GM12878 (cell line): ENCODE results near the gene PRDM16. TPM values are rescaled to one million over a fixed set of nuclear protein-coding genes. Genes with fewer than 3 reads are reported as not detected.

Source experiments
- ATAC-seq: fragments of 200-7000 bp; cut with Tn5 transposase; 3 replicates; pipeline ENCODE4 v1.9.1; 2020; ENCODE audit warnings: mild to moderate bottlenecking, moderate library complexity
- BruUV-seq: library from RNA; stranded (reverse); fragments of 400-500 nt; replicated peaks from 2 replicates; lab custom pipeline; 2021; lab: Mats Ljungman, UMichigan
- CTCF ChIA-PET: fragments of 300-600 bp; sonication (Branson Sonifier 250); formaldehyde crosslinking; extraction: SDS; loops from one replicate; lab custom pipeline; 2021; ENCODE audit warnings: inconsistent platforms; lab: Yijun Ruan, JAX
- POLR2A ChIA-PET: fragments of 350-600 bp; formaldehyde crosslinking; extraction: SDS; loops from one replicate; lab custom pipeline; 2021; ENCODE audit warnings: inconsistent platforms; lab: Charles Lee
- RAD21 ChIA-PET: fragments of 300-600 bp; sonication (Branson Sonifier 250); formaldehyde crosslinking; loops from one replicate; lab custom pipeline; 2023; ENCODE audit warnings: antibody characterized with exemption; ENCODE audit not compliant: unreplicated experiment; lab: Charles Lee
- SMC1A ChIA-PET: fragments of 300-600 bp; sonication (Branson Sonifier 250); formaldehyde crosslinking; loops from one replicate; lab custom pipeline; 2023; ENCODE audit not compliant: unreplicated experiment, uncharacterized antibody; lab: Charles Lee
- DNase-seq: peaks from one replicate; pipeline ENCODE4 v3.0.0-alpha.2; 2011; ENCODE audit warnings: low read depth, low spot score
- FAIRE-seq: peaks from 3 replicates; lab custom pipeline; 2011; peaks lifted over from hg19 to GRCh38; lab: Jason Lieb, UNC
- H2AFZ ChIP-seq: 2 replicates; pipeline ENCODE4 v1.6.0; 2011; ENCODE audit warnings: low read depth, low read length, control low read depth; ENCODE audit not compliant: control insufficient read depth
- H3K27ac ChIP-seq: 2 replicates; pipeline ENCODE4 v1.5.1; 2011; ENCODE audit warnings: control low read depth; ENCODE audit not compliant: control insufficient read depth, insufficient read depth
- H3K27me3 ChIP-seq, 2 experiments: replicated peaks in 1 of 2; 2 replicates each; pipeline versions ENCODE4 v1.6.0 to v1.6.1; 2011; ENCODE audit warnings: low read length in 1 of 2; ENCODE audit not compliant: control insufficient read depth in 2 of 2, insufficient read depth in 2 of 2
- H3K36me3 ChIP-seq, 2 experiments: 2 replicates each; pipeline ENCODE4 v1.5.1; 2011; ENCODE audit warnings: low read length in 1 of 2; ENCODE audit not compliant: control insufficient read depth in 2 of 2, insufficient read depth in 2 of 2
- H3K4me1 ChIP-seq: 2 replicates; pipeline ENCODE4 v1.6.1; 2011; ENCODE audit warnings: mild to moderate bottlenecking, low read length, moderate library complexity, mixed read lengths; ENCODE audit not compliant: control insufficient read depth, insufficient read depth
- H3K4me2 ChIP-seq: 2 replicates; pipeline ENCODE4 v1.6.0; 2011; ENCODE audit warnings: control low read depth; ENCODE audit not compliant: control insufficient read depth, insufficient read depth
- H3K4me3 ChIP-seq: fragments of 200-600 bp; sonication (generic); 2 replicates; pipeline ENCODE4 v1.5.1; 2016
- H3K79me2 ChIP-seq: 2 replicates; pipeline ENCODE4 v1.6.0; 2011; ENCODE audit warnings: low read length; ENCODE audit not compliant: control insufficient read depth, insufficient read depth
- H3K9ac ChIP-seq: 2 replicates; pipeline ENCODE4 v1.8.0; 2011; ENCODE audit warnings: low read length, control low read depth, mixed read lengths; ENCODE audit not compliant: control insufficient read depth, insufficient read depth
- H3K9me3 ChIP-seq: replicated peaks from 3 replicates; pipeline ENCODE4 v1.5.1; 2011; ENCODE audit warnings: mild to moderate bottlenecking, low read length; ENCODE audit not compliant: control insufficient read depth, insufficient read depth
- H4K20me1 ChIP-seq: 2 replicates; pipeline ENCODE4 v1.6.0; 2011; ENCODE audit not compliant: control insufficient read depth, insufficient read depth
- EED ChIP-seq: sonication (generic); IDR thresholded peaks from 2 replicates; pipeline ENCODE4 v1.6.1; 2016; ENCODE audit warnings: antibody characterized with exemption, low read depth
- ELK1 ChIP-seq: IDR thresholded peaks from 2 replicates; pipeline ENCODE4 v1.6.1; 2012; ENCODE audit warnings: low read depth, low read length, improper control_type of control experiment
- ETV6 ChIP-seq, 2 experiments: fragments of 450-650 bp in 1 of 2; IDR thresholded peaks in 1 of 2; conservative IDR thresholded peaks in 1 of 2; 2 replicates each; pipeline ENCODE4 v1.6.1; 2014; ENCODE audit warnings: antibody characterized with exemption in 1 of 2, borderline replicate concordance in 1 of 2, low read depth in 1 of 2, mild to moderate bottlenecking in 1 of 2, moderate library complexity in 1 of 2
- JUNB ChIP-seq: IDR thresholded peaks from 2 replicates; pipeline ENCODE4 v1.6.1; 2016; ENCODE audit warnings: antibody characterized with exemption, mild to moderate bottlenecking
- NR2C1 ChIP-seq: fragments of 450-650 bp; IDR thresholded peaks from 2 replicates; pipeline ENCODE4 v1.6.1; 2017; ENCODE audit warnings: antibody characterized with exemption, mild to moderate bottlenecking, moderate library complexity
- RELB ChIP-seq: fragments of 450-650 bp; IDR thresholded peaks from 2 replicates; pipeline ENCODE4 v1.6.1; 2017; ENCODE audit warnings: low read depth, mild to moderate bottlenecking, moderate library complexity
- TCF7 ChIP-seq: IDR thresholded peaks from 2 replicates; pipeline ENCODE4 v1.6.1; 2014; ENCODE audit warnings: antibody characterized with exemption, borderline replicate concordance
- WGBS: methylation state at CpG from one replicate; pipeline ENCODE4 v1.1.6; 2016; ENCODE audit warnings: low lambda C conversion rate; ENCODE audit not compliant: insufficient replicate concordance, insufficient coverage; ENCODE audit errors: missing lambda C conversion rate; 5-methylcytosine and 5-hydroxymethylcytosine counted together
- in situ Hi-C: fragments of 300-500 bp; cut with MboI; formaldehyde crosslinking; loops from 9 replicates; pipeline ENCODE4 v1.14.3; 2018; ENCODE audit warnings: mixed read lengths
- intact Hi-C: fragments of 100-400 bp; cut with micrococcal nuclease; formaldehyde crosslinking; loops from one replicate; pipeline ENCODE4 v1.14.2; 2022; ENCODE audit not compliant: unreplicated experiment
- polyA plus RNA-seq, 11 experiments: library from polyadenylated mRNA; depleted of rRNA in 4 of 11; unstranded in 6 of 11; stranded (reverse) in 5 of 11; fragments of >200 nt; fragmentation: Nextera tagmentation in 4 of 11; fragmentation: Illumina TruSeq in 1 of 11; extraction: Ambion mirVana in 4 of 11; extraction: Trizol in 1 of 11; gene quantifications; 1 replicate in 1 of 11; 2 replicates in 10 of 11; pipeline versions ENCODE4 v1.2.1 to v1.2.3, GENCODE V29; 2011 to 2016; ENCODE audit warnings: inconsistent platforms in 2 of 11, missing spikeins in 2 of 11, low read depth in 1 of 11
- total RNA-seq, 4 experiments: library from RNA; depleted of rRNA in 3 of 4; stranded (reverse); fragments of >200 nt in 3 of 4; fragmentation: Illumina TruSeq in 1 of 4; extraction: Trizol in 1 of 4; gene quantifications; 2 replicates each; pipeline versions ENCODE4 v1.2.1 to v1.2.3, GENCODE V29; 2013 to 2021

Gene PRDM16
- total and polyA plus RNA-seq, 10 of the 15 experiments (the other 5 are each of a cell fraction or from before 2014, with no cell fraction given): 0.03 TPM; not detected in 9

GRCh38 chr1:3306583-3307291, 237.7 kb downstream of the PRDM16 start:
- H3K4me2 ChIP-seq: peak overlapping the region; percentile 19; the same call in 1 of the 2 replicates
- no peak overlapping the region; the same call in 1 of the 2 replicates for H2AFZ ChIP-seq
- no peak for ATAC-seq
- H3K27me3 ChIP-seq: no peaks in the 10 kb centered on the region
- TF ChIP-seq TCF7 (peak; percentile 33; the same call in 1 of the 2 replicates), ETV6 (conservative IDR thresholded peaks at IDR 0.05 in 1 of 2, IDR thresholded peaks at IDR 0.05 in 1 of 2; ENCODE audit: borderline replicate concordance in 1 of 2, low read depth in 1 of 2) (peak in 1 of 2 experiments; percentile 71; a peak in 2 of 4 replicates), JUNB (peak; percentile 28; the same call in 1 of the 2 replicates), RELB (no peak), NR2C1 (no peak), ELK1 (no peak), EED (0 out of 2 replicates have a peak, but pooled peaks have one; percentile 47)
- H3K36me3 ChIP-seq: no peaks in the 10 kb centered on the region
- ChIA-PET POLR2A (no interaction called here), SMC1A (no interaction called here), CTCF (interaction anchor here (0.7 kb wide), 1 partner anchor 21 kb away, joined by 3 read pairs; no protein-coding TSS in a partner anchor), RAD21 (no interaction called here)
- in situ Hi-C loops (no loop called here), intact Hi-C loops (no loop called here)
- no peak overlapping the region for H3K9ac ChIP-seq
- FAIRE-seq: no peak
- H4K20me1 ChIP-seq: no peaks in the 10 kb centered on the region
- no peaks in the 10 kb centered on the region for H3K9me3 ChIP-seq
- no peak overlapping the region for H3K27ac ChIP-seq
- peaks cover 8% of the 10 kb centered on the region for H3K4me1 ChIP-seq
- DNase-seq: no peak
- WGBS: 9% methylated on average over 10 of the region's 10 CpGs
- BruUV-seq: no TSS peak
- no peaks in the 10 kb centered on the region for H3K79me2 ChIP-seq
- H3K4me3 ChIP-seq: no peak overlapping the region
